H54 (cell line): ENCODE results near the gene PTPRE.

Experiments used
- DNase-seq: peaks from one replicate; pipeline ENCODE4 v3.0.0; 2011; ENCODE audit warnings: low spot score, mixed read lengths; ENCODE audit not compliant: insufficient read length
- FAIRE-seq: peaks from 3 replicates; lab custom pipeline; 2011; peaks lifted over from hg19 to GRCh38; lab: Jason Lieb, UNC
- POLR2A ChIP-seq: IDR thresholded peaks from 2 replicates; pipeline ENCODE4 v1.6.1; 2011; ENCODE audit warnings: low read depth, mild to moderate bottlenecking, low read length

PTPRE gene

DNA sequence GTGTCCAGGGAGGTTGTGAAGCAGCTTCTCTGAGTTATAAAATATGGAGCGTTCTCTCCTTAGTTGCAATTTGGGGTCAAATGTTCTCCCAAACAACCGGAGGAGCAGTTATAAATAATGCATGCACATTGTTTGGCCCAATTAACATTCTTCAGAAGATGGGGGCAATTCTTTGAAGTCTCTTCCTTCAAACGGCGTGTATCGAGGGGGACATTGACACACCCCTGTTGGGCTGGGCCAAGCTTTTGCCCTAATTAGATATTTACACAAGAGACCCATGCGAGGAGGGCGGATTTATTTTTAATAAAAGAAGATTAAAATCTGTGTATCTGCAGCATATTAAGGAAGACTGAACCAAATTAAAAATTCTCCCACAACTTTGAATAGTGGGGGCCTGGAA lies 107.3 kb downstream of the PTPRE start:
- FAIRE-seq (no peak), DNase-seq (no peak)
- TF ChIP-seq POLR2A = no peak

GRCh38 chr10:128016423-128017060 lies 109.6 kb downstream of the PTPRE start:
- no peak for FAIRE-seq
- no peak for DNase-seq
- TF ChIP-seq POLR2A = no peak

DNA sequence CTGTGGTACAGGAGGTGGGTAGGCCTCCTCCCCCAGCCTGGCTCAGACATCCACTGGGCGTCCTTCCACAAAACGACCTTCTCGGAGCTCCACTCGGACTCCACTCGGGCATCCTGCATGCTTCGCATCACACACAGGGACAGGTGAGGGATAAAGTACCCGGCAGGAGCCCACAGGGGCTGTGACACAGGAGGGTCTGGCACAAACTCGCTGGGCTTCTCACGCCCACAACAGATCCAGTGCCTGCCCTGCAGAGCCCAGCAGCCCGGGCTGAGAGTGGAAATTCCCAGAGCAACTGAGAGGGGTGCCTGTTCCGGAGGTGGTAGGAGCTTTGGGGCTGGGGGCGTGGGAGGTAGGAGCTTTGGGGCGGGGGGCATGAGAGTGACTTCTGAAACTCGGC lies 110.9 kb downstream of the PTPRE start:
- TF ChIP-seq POLR2A = no peak
- FAIRE-seq = no peak
- no peak for DNase-seq

GRCh38 chr10:128018236-128018635 lies 111.3 kb downstream of the PTPRE start:
- DNase-seq = no peak
- no peak for FAIRE-seq
- TF ChIP-seq POLR2A = no peak

DNA sequence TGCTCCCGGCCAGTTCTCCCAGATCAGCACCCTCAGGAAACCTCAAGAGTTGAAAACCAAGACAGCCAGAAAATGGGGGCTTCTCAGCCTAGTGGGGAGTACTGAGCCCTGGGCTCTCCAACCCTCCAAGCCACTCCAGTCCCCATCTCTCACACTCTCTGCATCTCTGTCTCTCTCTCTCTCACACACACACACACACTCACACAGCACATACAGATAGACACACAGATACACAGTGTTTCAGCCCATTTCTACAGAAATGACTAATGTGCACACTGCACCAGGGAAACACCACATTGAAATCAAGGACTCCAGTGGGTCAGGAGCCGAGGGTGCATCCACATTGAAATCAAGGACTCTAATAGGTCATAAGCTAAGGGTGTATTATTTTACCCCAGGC lies 111.8 kb downstream of the PTPRE start:
- no peak for DNase-seq
- no peak for TF ChIP-seq POLR2A
- no peak for FAIRE-seq

DNA sequence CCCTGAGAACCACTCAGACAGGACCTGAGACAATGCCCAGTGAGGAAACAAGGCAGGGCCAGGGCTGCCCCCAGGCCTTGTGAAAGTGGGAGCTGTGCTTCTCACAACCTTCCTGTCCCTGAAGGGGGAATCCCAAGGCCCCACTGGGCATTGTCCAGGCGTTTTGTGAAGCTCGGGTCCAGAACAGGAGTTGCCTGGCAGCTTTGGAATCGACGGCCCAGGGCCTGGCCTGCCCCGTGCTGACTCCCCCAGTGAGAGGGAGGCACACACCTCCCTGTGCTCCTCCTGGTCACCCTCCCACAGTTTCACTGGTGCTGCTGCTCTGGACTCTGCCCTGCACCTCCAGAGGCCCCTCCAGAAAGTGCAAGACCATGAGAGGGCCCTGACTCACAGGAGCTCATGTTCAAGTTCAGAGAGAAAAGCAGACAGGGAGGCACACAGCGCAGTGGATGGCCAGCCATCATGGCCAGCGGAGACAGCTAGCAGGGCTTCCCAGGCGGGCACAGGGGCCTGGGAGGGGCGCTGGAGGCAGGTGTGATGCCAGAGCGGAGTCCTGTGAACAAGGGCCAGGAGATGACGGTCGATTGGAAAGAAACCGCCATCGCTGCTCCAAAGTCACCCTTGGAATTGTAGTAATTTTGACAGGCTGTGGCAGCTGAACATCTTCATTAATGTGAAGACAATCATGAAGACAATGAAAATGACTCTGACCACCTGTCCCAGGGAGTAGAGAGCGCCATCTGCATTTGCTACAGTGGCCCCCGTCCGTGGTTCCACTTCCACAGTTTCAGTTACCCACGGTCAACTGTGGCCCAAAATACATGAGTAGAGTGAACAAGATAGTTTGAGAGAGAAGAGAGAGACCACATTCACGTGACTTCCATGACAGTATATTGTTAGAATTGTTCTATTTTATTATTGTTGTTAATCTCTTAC lies 115.6 kb downstream of the PTPRE start:
- TF ChIP-seq POLR2A = no peak
- FAIRE-seq (no peak), DNase-seq (no peak)

DNA sequence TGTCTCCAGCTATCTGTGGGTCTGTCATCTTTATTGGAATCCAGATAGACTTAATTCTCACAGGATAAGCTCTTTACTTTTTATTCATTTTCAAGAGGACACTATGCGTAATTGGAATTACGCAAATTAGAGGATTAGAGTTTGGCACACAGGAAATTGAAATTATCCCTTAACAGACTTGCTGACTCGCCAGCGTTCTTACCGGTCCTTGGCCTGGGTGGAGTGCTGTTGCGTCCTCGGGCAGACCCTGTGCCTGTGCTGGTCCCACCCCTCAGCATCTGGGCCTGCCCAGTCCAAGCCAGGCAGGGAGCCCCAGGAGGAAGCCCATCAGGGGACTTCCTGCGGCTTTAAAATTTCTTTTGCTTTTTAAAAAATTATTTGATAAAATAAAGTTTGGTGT lies 117.5 kb downstream of the PTPRE start:
- no peak for TF ChIP-seq POLR2A
- FAIRE-seq = no peak
- DNase-seq = no peak

DNA sequence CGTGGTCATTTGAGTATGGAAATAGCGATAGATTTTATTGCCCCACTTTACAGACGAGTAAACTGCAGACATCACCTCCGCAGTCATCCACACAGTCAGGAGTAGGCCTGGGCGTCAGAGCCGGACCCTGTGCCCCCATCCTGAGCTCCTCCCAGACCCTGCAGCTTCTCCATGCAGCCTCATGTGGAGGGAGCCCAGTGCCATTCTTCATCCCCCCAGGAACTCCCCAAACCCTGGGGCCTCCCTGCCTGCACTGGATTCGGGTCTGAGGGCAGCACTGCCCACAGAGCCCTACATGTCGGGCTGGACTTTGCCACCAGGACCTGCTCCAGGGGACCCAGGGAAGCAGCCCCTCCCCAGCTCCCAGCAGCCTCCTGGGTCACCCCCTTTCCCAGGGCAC lies 118.5 kb downstream of the PTPRE start:
- FAIRE-seq = no peak
- TF ChIP-seq POLR2A = no peak
- DNase-seq = no peak

- FAIRE-seq = no peak
- no peak for TF ChIP-seq POLR2A
These were observed 119.0 kb downstream of the PTPRE start for GRCh38 chr10:128025951-128026350.

DNA sequence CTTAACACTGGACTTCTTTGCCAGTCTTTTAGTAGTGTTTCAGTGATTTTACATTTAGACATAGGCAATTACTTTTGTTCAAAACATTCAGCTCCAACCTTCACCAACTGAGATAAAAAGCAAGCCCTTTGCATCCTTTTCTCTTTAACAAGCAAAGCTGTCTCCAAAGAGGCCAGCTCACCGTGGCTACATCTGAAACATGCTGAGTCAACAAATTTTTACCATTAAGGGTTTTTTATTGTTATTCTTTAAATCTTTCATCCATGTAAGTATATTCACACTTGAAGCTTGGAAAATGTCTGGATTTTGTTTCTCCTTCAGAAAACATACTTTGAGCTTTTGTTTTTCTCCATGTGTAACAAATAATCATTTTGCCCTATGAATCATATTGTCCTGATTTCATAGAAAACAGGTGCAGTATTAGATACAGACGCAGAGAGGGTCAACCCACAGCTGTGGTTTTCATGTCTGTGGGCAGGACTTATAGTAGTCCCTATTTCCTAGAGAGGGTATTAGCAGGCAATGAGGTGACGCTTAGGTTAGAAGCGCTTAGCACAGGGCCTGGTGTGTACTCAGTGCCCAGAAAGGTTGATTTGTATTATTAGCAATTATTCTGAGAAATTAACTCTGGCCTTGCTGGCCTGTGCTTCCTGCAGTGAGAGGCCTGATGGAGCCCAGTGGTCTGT lies 119.9 kb downstream of the PTPRE start:
- no peak for FAIRE-seq
- DNase-seq = no peak
- no peak for TF ChIP-seq POLR2A

More at GRCh38 chr10:128025951-128026350, 119.0 kb downstream of the PTPRE start:
- no peak for DNase-seq

DNA sequence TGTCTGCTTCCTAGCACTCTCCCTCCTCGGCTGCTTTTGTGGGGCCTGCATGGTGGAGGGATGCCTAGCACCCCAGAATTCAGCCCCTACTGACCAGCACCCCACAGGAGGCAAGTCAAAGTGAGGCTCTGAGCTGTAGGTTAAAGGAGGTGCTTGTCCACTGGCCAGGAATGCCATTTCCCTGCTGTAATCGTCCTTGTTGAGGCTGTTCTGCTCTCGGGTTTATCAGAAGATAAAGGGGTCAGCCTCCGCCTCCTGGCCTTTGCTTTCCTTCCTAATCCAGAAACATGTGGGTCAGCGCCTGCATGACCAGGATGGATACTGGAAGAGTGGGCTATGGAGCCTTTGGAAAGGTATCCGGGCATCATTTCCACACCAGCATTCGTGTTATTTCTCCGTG lies 120.4 kb downstream of the PTPRE start:
- DNase-seq (no peak), FAIRE-seq (no peak)
- no peak for TF ChIP-seq POLR2A

DNA sequence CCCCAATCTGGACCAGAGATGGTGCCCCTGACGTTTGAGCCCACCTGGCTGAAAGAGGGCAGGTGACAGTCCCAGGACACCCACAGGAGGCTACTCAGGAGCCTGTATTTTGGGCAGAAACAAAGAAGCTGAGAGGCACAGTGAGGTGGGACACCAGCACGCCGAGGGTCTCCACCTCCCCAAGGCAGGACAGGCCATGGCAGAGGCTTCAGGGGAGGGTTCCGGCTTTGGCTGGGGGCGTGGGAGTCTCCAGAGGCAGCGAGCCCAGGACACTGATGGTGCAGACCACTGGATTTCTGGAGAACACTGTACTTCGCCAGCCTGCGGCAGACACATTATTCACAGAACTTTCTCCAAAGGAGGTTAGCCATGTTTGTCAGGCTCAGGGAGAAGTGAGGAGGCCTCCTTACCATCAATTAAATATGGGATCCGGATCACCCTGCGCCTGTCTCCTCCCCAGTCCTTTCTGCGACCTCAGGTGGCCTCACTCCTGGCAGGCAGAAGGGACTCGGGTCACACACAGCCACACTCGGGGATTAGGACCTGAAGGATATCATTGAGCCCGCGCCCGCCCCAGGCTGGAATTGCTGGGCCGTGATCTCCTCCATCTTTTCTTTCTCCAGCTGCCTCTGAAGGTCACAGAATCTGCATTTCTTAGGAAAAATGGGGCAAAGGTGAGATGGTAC lies 121.1 kb downstream of the PTPRE start:
- TF ChIP-seq POLR2A = no peak
- FAIRE-seq (no peak), DNase-seq (no peak)

GRCh38 chr10:128028508-128029289 lies 121.8 kb downstream of the PTPRE start:
- no peak for DNase-seq
- no peak for FAIRE-seq
- no peak for TF ChIP-seq POLR2A
